Measurements from ENCODE around the gene ZNF823.
A peak's percentile ranks its signal among the peaks of the same experiment; 100 is the strongest.
"Not testable (repeated sequence)": the region's sequence is repeated elsewhere in the genome, so short reads cannot be mapped to it uniquely, and the experiment has no call there.

The ZNF823 gene

DNA sequence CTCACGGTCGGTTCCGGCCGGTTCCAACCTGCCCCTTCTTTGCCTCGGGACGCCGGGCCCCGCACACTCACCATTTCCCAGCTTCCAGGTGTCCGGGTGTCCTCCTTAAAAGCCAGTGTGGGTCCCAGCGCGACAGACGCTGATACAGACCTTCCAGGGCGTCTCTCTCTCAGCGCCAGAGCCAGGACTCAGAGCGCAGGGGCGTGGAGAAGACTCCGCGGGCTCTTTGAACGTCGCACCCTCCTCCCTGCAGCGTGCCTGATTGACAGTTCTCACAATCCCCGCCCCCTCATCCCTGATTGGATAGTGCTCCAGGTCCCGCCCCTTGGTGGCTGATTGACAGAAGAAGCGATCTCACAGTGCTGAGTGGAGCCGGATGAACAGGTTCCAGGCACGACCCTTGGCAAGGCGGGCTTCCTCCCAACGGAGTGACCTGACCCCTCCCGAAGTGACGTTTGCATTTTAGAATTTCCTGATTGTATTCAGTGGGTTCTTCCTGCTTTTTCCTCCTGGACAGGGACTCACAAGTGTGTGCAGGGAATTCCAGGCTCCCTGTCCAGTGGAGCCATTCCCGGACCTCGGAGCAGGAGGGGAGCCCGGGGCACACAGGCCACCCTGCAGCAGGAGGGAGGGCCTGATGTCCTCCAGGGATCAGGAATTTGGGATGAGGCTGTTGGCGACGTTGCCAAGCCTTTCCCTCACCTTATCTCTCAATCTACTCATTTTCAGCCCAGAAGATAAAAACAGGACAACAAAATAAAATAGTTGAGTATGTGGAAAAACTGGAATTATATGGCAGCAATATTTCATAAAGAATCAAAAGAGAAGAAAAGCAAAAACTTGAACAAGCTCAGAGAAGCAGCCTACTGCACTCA, at the start of gene ZNF823:
ZNF823 (minus strand) TSS at position 201 of the 875 bp plus-strand sequence; CDS start at position 74, 127 bp downstream.
- DNase-seq (ENCODE audit: low spot score): peak; percentile 92

- DNase-seq (ENCODE audit: low spot score): no peak
These were observed 48.8 kb upstream of the ZNF823 start for GRCh38 chr19:11787536-11787935.

GRCh38 chr19:11784356-11784755, 45.6 kb upstream of the ZNF823 start:
- DNase-seq (ENCODE audit: low spot score): no peak

GRCh38 chr19:11783767-11784166, 45.0 kb upstream of the ZNF823 start:
- no peak for DNase-seq (ENCODE audit: low spot score)

DNA sequence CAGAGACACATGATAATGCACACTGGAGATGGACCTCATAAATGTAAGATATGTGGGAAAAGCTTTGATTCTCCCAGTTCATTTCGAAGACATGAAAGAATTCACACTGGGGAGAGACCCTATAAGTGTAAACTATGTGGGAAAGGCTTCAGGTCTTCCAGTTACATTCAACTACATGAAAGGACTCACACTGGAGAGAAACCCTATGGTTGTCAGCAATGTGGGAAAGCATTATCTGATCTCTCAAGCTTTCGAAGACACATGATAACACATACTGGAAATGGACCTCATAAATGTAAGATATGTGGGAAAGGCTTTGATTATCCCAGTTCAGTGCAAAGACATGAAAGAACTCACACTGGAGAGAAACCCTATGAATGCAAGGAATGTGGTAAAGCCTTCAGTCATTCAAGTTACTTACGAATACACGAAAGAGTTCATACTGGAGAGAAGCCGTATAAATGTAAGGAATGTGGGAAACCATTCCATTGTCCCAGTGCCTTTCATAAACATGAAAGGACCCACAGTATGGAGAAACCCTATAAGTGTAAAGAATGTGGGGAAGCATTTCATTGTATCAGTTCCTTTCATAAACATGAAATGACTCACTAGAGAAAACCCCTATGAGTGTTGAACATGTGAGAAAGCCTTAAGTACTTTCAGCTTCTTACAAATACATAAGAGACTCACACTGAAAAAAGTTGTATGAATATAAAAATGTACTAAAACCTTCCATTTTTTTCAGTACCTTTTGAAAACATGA, 42.7 kb upstream of the ZNF823 start:
- no peak for DNase-seq (ENCODE audit: low spot score)

DNA sequence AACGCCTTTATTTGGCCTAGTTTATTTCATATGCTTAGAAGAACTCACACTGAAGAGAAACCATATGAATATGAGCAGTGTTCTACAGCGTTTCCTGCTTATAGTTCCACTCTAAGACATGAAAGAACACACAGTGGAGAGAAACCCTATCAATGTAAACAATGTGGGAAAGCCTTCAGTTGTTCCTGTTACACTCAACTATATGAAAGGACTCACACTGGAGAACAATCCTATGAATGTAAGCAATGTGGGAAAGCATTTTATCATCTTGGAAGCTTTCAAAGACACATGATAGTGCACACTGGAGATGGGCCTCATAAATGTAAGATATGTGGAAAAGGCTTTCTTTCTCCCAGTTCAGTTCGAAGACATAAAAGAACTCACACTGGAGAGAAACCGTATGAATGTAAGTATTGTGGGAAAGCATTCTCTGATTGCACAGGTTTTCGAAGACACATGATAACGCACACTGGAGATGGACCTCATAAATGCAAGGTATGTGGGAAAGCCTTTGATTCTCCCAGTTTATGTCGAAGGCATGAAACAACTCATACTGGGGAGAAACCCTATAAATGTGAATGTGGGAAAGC, 41.8 kb upstream of the ZNF823 start:
- DNase-seq (ENCODE audit: low spot score): no peak

GRCh38 chr19:11776669-11777068, 37.9 kb upstream of the ZNF823 start:
- DNase-seq (ENCODE audit: low spot score): not testable (repeated sequence)

GRCh38 chr19:11771520-11771919, 32.8 kb upstream of the ZNF823 start:
- DNase-seq (ENCODE audit: low spot score): not testable (repeated sequence)

- DNase-seq (ENCODE audit: low spot score): no peak
These were observed 31.2 kb upstream of the ZNF823 start for GRCh38 chr19:11769995-11770394.

DNA sequence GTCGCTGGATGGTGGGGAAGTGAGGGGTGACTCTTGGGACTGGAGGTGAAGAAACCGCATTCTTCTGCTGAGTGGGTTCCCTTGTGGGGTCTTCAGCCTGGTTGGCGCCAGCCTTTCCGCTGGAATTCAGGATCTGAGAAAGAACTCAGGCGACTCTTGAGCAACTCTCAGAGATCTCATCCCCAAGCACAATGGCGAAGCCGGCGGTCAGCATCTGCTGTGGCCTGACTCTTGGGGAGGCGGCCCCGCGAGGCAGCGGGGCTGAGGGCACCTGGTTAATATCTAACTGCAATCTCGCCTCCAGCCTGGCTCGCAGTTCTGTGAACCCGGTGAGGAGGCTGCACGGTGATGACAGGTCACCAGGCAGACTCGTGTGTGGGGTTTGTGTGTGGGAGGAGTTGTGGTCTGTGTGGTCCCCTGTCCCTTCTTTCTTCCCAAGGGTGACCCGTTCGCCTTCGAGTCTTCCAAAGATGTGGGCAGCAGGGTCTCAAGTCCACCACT, 28.9 kb upstream of the ZNF823 start:
- DNase-seq (ENCODE audit: low spot score): peak; percentile 6

DNA sequence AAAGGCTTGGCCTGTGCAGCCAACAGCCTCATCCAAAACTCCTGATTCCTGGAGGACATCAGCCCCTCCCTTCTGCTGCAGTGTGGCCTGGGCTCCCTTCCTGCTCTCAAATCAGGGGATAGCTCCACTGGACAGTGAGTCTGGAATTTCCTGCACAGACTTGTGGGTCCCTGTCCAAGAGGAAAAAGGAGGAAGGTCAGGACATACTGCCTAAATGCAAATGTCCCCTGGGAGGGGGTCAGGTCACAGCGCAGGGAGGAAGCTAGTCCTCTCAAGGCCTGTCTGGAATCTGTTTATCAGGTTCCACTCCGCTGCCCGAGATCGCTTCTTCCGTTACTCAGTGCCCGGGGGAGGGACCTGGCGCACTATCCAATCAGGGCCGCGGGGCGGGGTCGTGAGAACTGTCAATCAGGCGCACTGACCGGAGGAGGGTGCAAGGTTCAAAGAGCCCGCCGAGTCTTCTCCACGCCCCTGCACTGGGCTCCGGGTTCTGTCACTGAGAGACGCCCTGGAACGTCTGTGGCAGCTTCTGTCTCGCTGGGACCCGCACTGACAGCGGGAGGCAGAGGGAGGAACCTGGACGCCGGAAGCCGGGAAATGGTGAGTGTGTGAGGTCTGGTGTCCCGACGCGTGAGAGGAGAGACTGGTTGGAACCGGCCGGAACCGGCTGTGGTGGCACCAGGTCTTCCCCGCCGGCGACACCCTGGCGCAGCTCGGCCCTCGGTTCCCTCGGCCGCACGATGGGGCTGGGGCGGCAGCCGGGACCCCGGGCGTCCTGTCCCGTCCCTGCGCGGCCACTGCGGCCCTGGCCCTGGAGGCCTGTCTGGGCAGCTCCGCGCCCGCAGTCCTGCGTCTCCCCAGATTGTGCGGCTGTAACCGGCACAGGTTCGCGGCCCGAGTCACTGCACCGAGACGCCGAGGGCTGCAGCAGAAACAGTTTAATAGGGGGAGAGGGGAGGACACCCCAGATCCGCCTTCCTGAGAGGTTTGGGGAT, 28.1 kb upstream of the ZNF823 start, which contains the start of gene ZNF441:
ZNF441 (plus strand) TSS at position 404 of the 995 bp plus-strand sequence; CDS start at position 598, 194 bp downstream.
- DNase-seq (ENCODE audit: low spot score): peak; percentile 94

- no peak for DNase-seq (ENCODE audit: low spot score)
These were observed 24.9 kb upstream of the ZNF823 start for GRCh38 chr19:11763611-11764010.

DNA sequence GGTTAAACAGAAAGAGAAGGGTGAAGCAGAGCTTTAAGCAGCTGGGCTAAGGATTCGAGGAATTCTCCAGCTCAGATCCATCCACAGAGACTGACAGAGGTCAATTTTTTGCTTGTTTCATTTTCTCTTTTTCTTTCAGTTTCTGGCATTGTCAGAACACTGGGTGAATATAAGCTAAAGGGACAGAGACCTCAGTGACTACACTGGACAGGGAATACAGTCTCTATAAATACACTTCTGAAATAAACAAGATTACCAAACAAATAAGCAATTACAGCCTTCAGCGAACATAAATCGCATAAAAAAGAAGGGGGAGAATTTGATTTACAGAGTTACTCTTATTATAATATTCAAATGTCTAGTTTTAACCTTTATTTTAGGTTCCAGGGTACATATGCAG, 24.4 kb upstream of the ZNF823 start:
- no peak for DNase-seq (ENCODE audit: low spot score)

- DNase-seq (ENCODE audit: low spot score): no peak
These were observed 21.1 kb upstream of the ZNF823 start for GRCh38 chr19:11759805-11760204.

GRCh38 chr19:11756965-11757364, 18.2 kb upstream of the ZNF823 start:
- no peak for DNase-seq (ENCODE audit: low spot score)

DNA sequence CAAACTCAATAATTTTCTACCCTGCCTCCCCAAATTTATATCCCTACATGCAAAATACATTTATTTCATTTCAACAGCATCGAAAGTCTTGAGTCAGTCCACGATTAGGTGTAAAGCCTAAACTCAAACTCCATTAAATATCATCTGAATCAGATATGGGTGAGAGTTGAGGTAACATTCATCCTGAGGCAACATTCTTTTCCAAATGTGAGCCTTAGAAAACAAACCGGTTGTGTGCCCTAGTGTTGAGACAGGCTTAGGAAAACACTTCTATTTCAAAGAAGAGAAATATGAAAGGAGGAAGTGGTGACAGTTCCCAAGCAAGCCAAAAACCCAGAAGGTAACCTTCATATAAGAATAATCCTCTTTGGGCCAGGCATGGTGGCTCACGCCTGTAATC, 15.9 kb upstream of the ZNF823 start:
- no peak for DNase-seq (ENCODE audit: low spot score)

DNA sequence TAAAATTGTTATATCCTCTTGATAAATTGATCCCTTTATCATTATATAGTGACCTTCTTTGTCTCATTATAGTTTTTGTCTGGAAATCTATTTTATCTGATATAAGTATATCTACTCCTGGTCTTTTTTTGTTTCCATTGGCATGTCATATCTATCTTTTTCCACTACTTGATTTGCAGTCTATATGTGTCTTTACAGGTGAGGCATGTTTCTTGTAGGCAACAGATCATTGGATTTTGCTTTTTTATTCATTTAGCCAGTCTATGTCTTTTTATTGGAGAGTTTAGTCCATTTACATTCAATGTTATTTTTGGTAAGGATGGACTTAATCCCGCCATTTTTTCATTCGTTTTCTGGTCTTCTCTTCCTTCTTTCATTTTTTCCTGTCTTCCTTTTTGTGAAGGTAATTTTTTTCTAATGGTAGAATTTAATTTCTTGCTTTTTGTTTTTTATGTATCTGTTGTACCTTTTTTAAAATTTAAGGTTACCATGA, 13.5 kb upstream of the ZNF823 start:
- DNase-seq (ENCODE audit: low spot score): no peak

- DNase-seq (ENCODE audit: low spot score): no peak
These were observed 11.0 kb upstream of the ZNF823 start for GRCh38 chr19:11749751-11750150.

DNA sequence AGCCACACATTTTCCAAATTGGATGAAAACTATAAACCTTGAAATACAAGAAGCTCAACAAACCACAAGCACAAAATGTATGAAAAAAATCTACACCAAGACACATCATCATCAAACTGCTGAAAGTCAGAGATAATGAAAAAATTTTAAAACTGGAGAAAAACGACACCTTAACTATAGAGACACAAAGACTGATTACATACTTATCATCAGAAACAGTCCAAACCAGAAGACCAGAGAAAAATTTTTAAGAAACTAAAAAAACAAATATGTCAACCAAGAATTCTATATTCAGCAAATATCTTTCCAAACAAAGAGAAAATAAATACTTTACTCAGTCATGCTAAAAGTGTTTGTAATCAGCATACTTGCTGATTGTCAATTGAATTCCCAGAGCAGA, 8.5 kb upstream of the ZNF823 start:
- DNase-seq (ENCODE audit: low spot score): no peak

DNA sequence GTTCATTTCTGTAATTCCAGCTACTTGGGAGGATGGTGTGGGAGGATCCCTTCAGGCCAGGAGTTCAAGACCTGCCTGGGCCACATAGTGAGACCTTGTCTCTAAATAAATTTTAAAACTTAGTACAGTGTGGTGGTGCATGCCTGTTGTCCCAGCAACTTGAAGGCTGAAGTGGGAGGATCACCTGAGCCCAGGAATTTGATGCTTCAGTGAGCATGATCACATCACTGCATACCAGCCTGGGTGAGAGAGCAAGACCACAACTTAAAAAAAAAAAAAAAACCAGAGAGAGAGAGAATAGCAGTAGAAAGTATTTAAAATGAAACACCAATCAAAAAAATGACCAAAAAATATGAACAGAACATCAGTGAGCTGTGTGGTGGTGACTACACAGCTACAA, 7.1 kb upstream of the ZNF823 start:
- DNase-seq (ENCODE audit: low spot score): no peak
